IMR-90 (cell line): ENCODE data around the gene GPSM1. TPM values are rescaled to one million over a fixed set of nuclear protein-coding genes. Genes with fewer than 3 reads are reported as not detected.

ENCODE experiments used
- ATAC-seq: fragments of 200-7000 bp; cut with Tn5 transposase; 2 replicates; pipeline ENCODE4 v1.9.1; 2020; ENCODE audit warnings: low read depth, mild to moderate bottlenecking, moderate library complexity
- BruUV-seq: library from RNA; stranded (reverse); fragments of 400-500 nt; replicated peaks from 2 replicates; lab custom pipeline; 2021; lab: Mats Ljungman, UMichigan
- CTCF ChIA-PET: fragments of 300-600 bp; formaldehyde crosslinking; extraction: SDS; loops from one replicate; lab custom pipeline; 2021; ENCODE audit warnings: antibody characterized with exemption; lab: Yijun Ruan, JAX
- POLR2A ChIA-PET: fragments of 300-600 bp; sonication (Branson Sonifier 250); formaldehyde crosslinking; loops from one replicate; lab custom pipeline; 2022; ENCODE audit warnings: antibody characterized with exemption; ENCODE audit not compliant: unreplicated experiment; lab: Charles Lee
- DNase-seq: peaks from one replicate; pipeline ENCODE4 v3.0.0; 2013
- H2AFZ ChIP-seq: replicated peaks from 2 replicates; pipeline ENCODE3; 2013; ENCODE audit warnings: low read length, mild to moderate bottlenecking; ENCODE audit not compliant: poor library complexity
- H2AK5ac ChIP-seq: 2 replicates; pipeline ENCODE4 v1.6.1; 2013; ENCODE audit warnings: low read depth, low read length, inconsistent platforms
- H2AK9ac ChIP-seq: replicated peaks from 2 replicates; pipeline ENCODE3; 2013; ENCODE audit warnings: mild to moderate bottlenecking, low read depth, low read length, moderate library complexity; ENCODE audit not compliant: poor library complexity
- H2BK120ac ChIP-seq: 2 replicates; pipeline ENCODE4 v1.6.1; 2013; ENCODE audit warnings: low read depth, low read length, inconsistent platforms
- H2BK15ac ChIP-seq: 3 replicates; pipeline ENCODE4 v1.6.1; 2013; ENCODE audit warnings: low read depth, low read length, inconsistent platforms
- H2BK20ac ChIP-seq: 2 replicates; pipeline ENCODE4 v1.6.1; 2013; ENCODE audit warnings: low read depth, mild to moderate bottlenecking, inconsistent platforms, low read length, moderate library complexity
- H2BK5ac ChIP-seq: 2 replicates; pipeline ENCODE4 v1.6.1; 2013; ENCODE audit warnings: mild to moderate bottlenecking, low read depth, low read length, inconsistent platforms; ENCODE audit not compliant: poor library complexity, severe bottlenecking
- H3K14ac ChIP-seq: replicated peaks from 2 replicates; pipeline ENCODE4 v1.6.1; 2013; ENCODE audit warnings: low read depth, low read length, inconsistent platforms
- H3K18ac ChIP-seq: 2 replicates; pipeline ENCODE4 v1.6.1; 2013; ENCODE audit warnings: low read depth, low read length, control low read depth
- H3K23ac ChIP-seq: 2 replicates; pipeline ENCODE4 v1.6.1; 2013; ENCODE audit warnings: low read depth, low read length, inconsistent platforms
- H3K27ac ChIP-seq: 2 replicates; pipeline ENCODE4 v1.5.1; 2013; ENCODE audit warnings: mild to moderate bottlenecking, control low read depth, low read length; ENCODE audit not compliant: insufficient read depth
- H3K27me3 ChIP-seq: 2 replicates; pipeline ENCODE4 v1.6.1; 2013; ENCODE audit warnings: low read length; ENCODE audit not compliant: control insufficient read depth, insufficient read depth
- H3K36me3 ChIP-seq: 2 replicates; pipeline ENCODE4 v1.6.1; 2013; ENCODE audit warnings: low read length, mixed read lengths; ENCODE audit not compliant: control insufficient read depth, insufficient read depth
- H3K4ac ChIP-seq: 2 replicates; pipeline ENCODE4 v1.6.1; 2013; ENCODE audit warnings: low read depth, low read length, inconsistent platforms
- H3K4me1 ChIP-seq: 2 replicates; pipeline ENCODE4 v1.6.1; 2013; ENCODE audit warnings: low read length, mixed read lengths; ENCODE audit not compliant: control insufficient read depth, insufficient read depth
- H3K4me2 ChIP-seq: 2 replicates; pipeline ENCODE4 v1.6.1; 2013; ENCODE audit warnings: low read depth, mild to moderate bottlenecking, control low read depth, low read length, moderate library complexity
- H3K4me3 ChIP-seq: 2 replicates; pipeline ENCODE4 v1.5.1; 2013; ENCODE audit warnings: low read depth, mild to moderate bottlenecking, control low read depth, low read length, moderate library complexity; ENCODE audit not compliant: insufficient read depth
- H3K56ac ChIP-seq: 2 replicates; pipeline ENCODE4 v1.6.1; 2013; ENCODE audit warnings: low read length, inconsistent platforms; ENCODE audit not compliant: insufficient read depth; ENCODE audit errors: extremely low read depth
- H3K79me1 ChIP-seq, 2 experiments: 2 replicates each; pipeline ENCODE4 v1.6.1; 2013; ENCODE audit warnings: low read length in 2 of 2, inconsistent platforms in 1 of 2, low read depth in 1 of 2
- H3K9ac ChIP-seq: 2 replicates; pipeline ENCODE4 v1.6.1; 2013; ENCODE audit warnings: low read depth, low read length, control low read depth
- H3K9me1 ChIP-seq: 2 replicates; pipeline ENCODE4 v1.6.1; 2013; ENCODE audit warnings: low read length, inconsistent platforms; ENCODE audit not compliant: insufficient read depth
- H3K9me3 ChIP-seq: 2 replicates; pipeline ENCODE4 v1.6.1; 2013; ENCODE audit warnings: low read length; ENCODE audit not compliant: control insufficient read depth, insufficient read depth
- H4K20me1 ChIP-seq: 2 replicates; pipeline ENCODE4 v1.6.1; 2013; ENCODE audit warnings: low read length, inconsistent platforms; ENCODE audit not compliant: insufficient read depth
- H4K5ac ChIP-seq: 2 replicates; pipeline ENCODE4 v1.6.1; 2013; ENCODE audit warnings: mild to moderate bottlenecking, low read depth, low read length, control low read depth
- H4K8ac ChIP-seq, 2 experiments: 2 replicates each; pipeline ENCODE4 v1.6.1; 2013; ENCODE audit warnings: low read depth in 2 of 2, low read length in 2 of 2, control low read depth in 1 of 2, inconsistent platforms in 1 of 2
- H4K91ac ChIP-seq: 2 replicates; pipeline ENCODE4 v1.6.1; 2013; ENCODE audit warnings: low read depth, low read length, inconsistent platforms; ENCODE audit not compliant: insufficient read depth
- BHLHE40 ChIP-seq: fragments of 150-350 bp; IDR thresholded peaks from 2 replicates; pipeline ENCODE4 v1.6.1; 2016; ENCODE audit warnings: mild to moderate bottlenecking, low read depth, low read length
- CEBPB ChIP-seq: IDR thresholded peaks from 2 replicates; pipeline ENCODE4 v1.6.1; 2012; ENCODE audit warnings: low read depth, low read length, improper control_type of control experiment
- CHD1 ChIP-seq: IDR thresholded peaks from 2 replicates; pipeline ENCODE4 v1.6.1; 2012; ENCODE audit warnings: low read depth, low read length, improper control_type of control experiment
- FOS ChIP-seq: fragments of 150-350 bp; IDR thresholded peaks from 2 replicates; pipeline ENCODE4 v1.6.1; 2016; ENCODE audit warnings: low read depth, low read length
- MAFK ChIP-seq: IDR thresholded peaks from 2 replicates; pipeline ENCODE4 v1.6.1; 2012; ENCODE audit warnings: low read depth, low read length, improper control_type of control experiment
- NFE2L2 ChIP-seq: fragments of 150-350 bp; IDR thresholded peaks from 2 replicates; pipeline ENCODE4 v1.6.1; 2016; ENCODE audit warnings: low read depth, mild to moderate bottlenecking, low read length
- RAD21 ChIP-seq: IDR thresholded peaks from 2 replicates; pipeline ENCODE4 v1.6.1; 2012; ENCODE audit warnings: low read length, improper control_type of control experiment
- RCOR1 ChIP-seq: IDR thresholded peaks from 2 replicates; pipeline ENCODE4 v1.6.1; 2012; ENCODE audit warnings: mild to moderate bottlenecking, low read length, improper control_type of control experiment; ENCODE audit not compliant: insufficient replicate concordance
- RFX5 ChIP-seq: IDR thresholded peaks from 2 replicates; pipeline ENCODE4 v1.8.0; 2012; ENCODE audit warnings: low read depth, mild to moderate bottlenecking, low read length, moderate library complexity
- SMC3 ChIP-seq: fragments of 150-350 bp; IDR thresholded peaks from 2 replicates; pipeline ENCODE4 v1.6.1; 2016; ENCODE audit warnings: low read depth, mild to moderate bottlenecking, antibody characterized with exemption, low read length, moderate library complexity
- WGBS, 2 experiments: methylation state at CpG; one replicate each; pipeline versions ENCODE4 v1.1.5 to v1.1.7; 2013; ENCODE audit warnings: missing lambda C conversion rate in 2 of 2; ENCODE audit not compliant: insufficient read length in 1 of 2; ENCODE audit errors: extremely low coverage in 2 of 2; 5-methylcytosine and 5-hydroxymethylcytosine counted together
- dilution Hi-C: fragments of 300-500 bp; cut with HindIII; formaldehyde crosslinking; loops from one replicate; pipeline ENCODE4 v1.14.3; 2018; ENCODE audit warnings: low sequenced_read_pairs; ENCODE audit not compliant: unreplicated experiment
- in situ Hi-C: fragments of 300-500 bp; cut with MboI; formaldehyde crosslinking; loops from 3 replicates; pipeline ENCODE4 v1.14.3; 2019; ENCODE audit warnings: low sequenced_read_pairs, inconsistent platforms, mixed read lengths
- intact Hi-C: fragments of 100-400 bp; cut with micrococcal nuclease; formaldehyde crosslinking; loops from 2 replicates; pipeline ENCODE4 v1.10.0; 2022
- polyA plus RNA-seq, 3 experiments: library from polyadenylated mRNA; depleted of rRNA; stranded (reverse); fragments of >200 nt; gene quantifications; 2 replicates each; pipeline ENCODE4 v1.2.3, GENCODE V29; 2012; ENCODE audit warnings: low replicate concordance in 1 of 3
- total RNA-seq: library from RNA; depleted of rRNA; stranded (reverse); fragments of >200 nt; gene quantifications from 2 replicates; pipeline ENCODE4 v1.2.3, GENCODE V29; 2012
- TF ChIP-seq, protein P1 (sequence below): fragments of 150-350 bp; IDR thresholded peaks from 2 replicates; pipeline ENCODE4 v1.6.1; 2017; ENCODE audit warnings: mild to moderate bottlenecking, antibody characterized with exemption, low read length, low read depth
- TF ChIP-seq, protein P2 (sequence below): conservative IDR thresholded peaks from 2 replicates; pipeline ENCODE4 v1.5.1; 2012; ENCODE audit warnings: mild to moderate bottlenecking, low read depth, low read length, improper control_type of control experiment
- TF ChIP-seq, protein P3 (sequence below): fragments of 150-350 bp; IDR thresholded peaks from 2 replicates; pipeline ENCODE4 v1.6.1; 2016; ENCODE audit warnings: low read depth, mild to moderate bottlenecking, low read length, moderate library complexity, borderline replicate concordance

The GPSM1 gene
- total and polyA plus RNA-seq, 2 of the 4 experiments (the other 2 are of a cell fraction), result 28.7 to 71.2 TPM

DNA sequence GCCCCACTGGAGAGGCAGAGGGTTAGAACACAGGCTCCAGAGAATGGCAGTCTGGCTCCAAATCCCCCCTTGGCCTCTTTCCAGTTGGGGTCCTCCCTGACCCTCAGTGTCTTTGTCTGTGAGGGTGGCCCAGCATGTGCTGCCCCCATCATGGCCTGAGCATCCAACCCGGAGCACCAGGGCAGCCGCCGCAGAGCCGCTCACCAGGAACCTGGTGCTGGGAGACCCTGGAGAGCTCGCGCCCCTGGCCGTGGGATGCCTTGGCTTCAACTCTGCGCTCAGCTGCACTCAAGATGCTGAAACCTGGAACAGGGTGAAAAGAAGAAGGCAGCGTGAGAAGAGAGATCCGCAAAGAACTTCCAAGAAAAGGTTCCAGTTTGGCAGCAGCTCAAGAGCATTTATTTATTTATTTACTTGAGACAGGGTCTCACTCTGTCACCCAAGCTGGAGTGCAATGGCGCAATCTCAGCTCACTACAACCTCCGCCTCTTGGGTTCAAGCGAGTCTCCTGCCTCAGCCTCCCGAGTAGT, 27.3 kb upstream of the GPSM1 start:
- dilution Hi-C loops, result no loop called here
- no peak overlapping the region for H4K8ac ChIP-seq

More for the DNA sequence above, 27.3 kb upstream of the GPSM1 start:
- H3K4ac ChIP-seq, result no peak overlapping the region
- ChIA-PET CTCF (no interaction called here), POLR2A (no interaction called here)
- H3K9me3 ChIP-seq, result no peaks in the 10 kb centered on the region
- no peak for ATAC-seq
- WGBS, 2 experiments, result 82% methylated on average over 9 of the region's 14 CpGs; no CpG with 5 or more reads in 1 of the 2 experiments
- no peak for DNase-seq
- in situ Hi-C loops (no loop called here), intact Hi-C loops (no loop called here)
- H3K23ac ChIP-seq, result no peak overlapping the region
- H2AFZ ChIP-seq, result no peak overlapping the region
- H3K4me3 ChIP-seq, result no peak overlapping the region
- no peak overlapping the region for H3K56ac ChIP-seq
- H2AK9ac ChIP-seq, result no peak overlapping the region
- H2AK5ac ChIP-seq, result no peak overlapping the region
- no peak overlapping the region for H3K4me2 ChIP-seq
- no peak overlapping the region for H2BK120ac ChIP-seq
- H3K27me3 ChIP-seq, result peaks cover 36% of the 10 kb centered on the region
- no peak overlapping the region for H4K91ac ChIP-seq
- no peak overlapping the region for H2BK5ac ChIP-seq
- BruUV-seq, result no TSS peak
- no peaks in the 10 kb centered on the region for H3K4me1 ChIP-seq
- TF ChIP-seq RFX5 (no peak), SMC3 (no peak), CEBPB (no peak), NFE2L2 (no peak), FOS (no peak), MAFK (no peak), RCOR1 (no peak), BHLHE40 (no peak), RAD21 (no peak), CHD1 (no peak)
- TF ChIP-seq, protein P1, sequence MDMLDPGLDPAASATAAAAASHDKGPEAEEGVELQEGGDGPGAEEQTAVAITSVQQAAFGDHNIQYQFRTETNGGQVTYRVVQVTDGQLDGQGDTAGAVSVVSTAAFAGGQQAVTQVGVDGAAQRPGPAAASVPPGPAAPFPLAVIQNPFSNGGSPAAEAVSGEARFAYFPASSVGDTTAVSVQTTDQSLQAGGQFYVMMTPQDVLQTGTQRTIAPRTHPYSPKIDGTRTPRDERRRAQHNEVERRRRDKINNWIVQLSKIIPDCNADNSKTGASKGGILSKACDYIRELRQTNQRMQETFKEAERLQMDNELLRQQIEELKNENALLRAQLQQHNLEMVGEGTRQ, result no peak
- TF ChIP-seq, protein P2, sequence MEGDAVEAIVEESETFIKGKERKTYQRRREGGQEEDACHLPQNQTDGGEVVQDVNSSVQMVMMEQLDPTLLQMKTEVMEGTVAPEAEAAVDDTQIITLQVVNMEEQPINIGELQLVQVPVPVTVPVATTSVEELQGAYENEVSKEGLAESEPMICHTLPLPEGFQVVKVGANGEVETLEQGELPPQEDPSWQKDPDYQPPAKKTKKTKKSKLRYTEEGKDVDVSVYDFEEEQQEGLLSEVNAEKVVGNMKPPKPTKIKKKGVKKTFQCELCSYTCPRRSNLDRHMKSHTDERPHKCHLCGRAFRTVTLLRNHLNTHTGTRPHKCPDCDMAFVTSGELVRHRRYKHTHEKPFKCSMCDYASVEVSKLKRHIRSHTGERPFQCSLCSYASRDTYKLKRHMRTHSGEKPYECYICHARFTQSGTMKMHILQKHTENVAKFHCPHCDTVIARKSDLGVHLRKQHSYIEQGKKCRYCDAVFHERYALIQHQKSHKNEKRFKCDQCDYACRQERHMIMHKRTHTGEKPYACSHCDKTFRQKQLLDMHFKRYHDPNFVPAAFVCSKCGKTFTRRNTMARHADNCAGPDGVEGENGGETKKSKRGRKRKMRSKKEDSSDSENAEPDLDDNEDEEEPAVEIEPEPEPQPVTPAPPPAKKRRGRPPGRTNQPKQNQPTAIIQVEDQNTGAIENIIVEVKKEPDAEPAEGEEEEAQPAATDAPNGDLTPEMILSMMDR, result no peak
- TF ChIP-seq, protein P3, sequence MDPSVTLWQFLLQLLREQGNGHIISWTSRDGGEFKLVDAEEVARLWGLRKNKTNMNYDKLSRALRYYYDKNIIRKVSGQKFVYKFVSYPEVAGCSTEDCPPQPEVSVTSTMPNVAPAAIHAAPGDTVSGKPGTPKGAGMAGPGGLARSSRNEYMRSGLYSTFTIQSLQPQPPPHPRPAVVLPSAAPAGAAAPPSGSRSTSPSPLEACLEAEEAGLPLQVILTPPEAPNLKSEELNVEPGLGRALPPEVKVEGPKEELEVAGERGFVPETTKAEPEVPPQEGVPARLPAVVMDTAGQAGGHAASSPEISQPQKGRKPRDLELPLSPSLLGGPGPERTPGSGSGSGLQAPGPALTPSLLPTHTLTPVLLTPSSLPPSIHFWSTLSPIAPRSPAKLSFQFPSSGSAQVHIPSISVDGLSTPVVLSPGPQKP, result no peak
- H2BK15ac ChIP-seq, result no peak overlapping the region
- no peak overlapping the region for H2BK20ac ChIP-seq
- H4K5ac ChIP-seq, result no peak overlapping the region
- H3K79me1 ChIP-seq, result no peaks in the 10 kb centered on the region
- H3K18ac ChIP-seq, result no peak overlapping the region
- H3K9me1 ChIP-seq, result no peaks in the 10 kb centered on the region
- no peaks in the 10 kb centered on the region for H3K36me3 ChIP-seq
- no peaks in the 10 kb centered on the region for H4K20me1 ChIP-seq
- no peak overlapping the region for H3K9ac ChIP-seq
- no peak overlapping the region for H3K27ac ChIP-seq
- no peak overlapping the region for H3K14ac ChIP-seq
